K562 (cell line): ENCODE measurements around the gene CLCN4. TPM values are rescaled to one million over a fixed set of nuclear protein-coding genes. Genes with fewer than 3 reads are reported as not detected.
A peak's percentile ranks its signal among the peaks of the same experiment; 100 is the strongest.

Source experiments
- ARNT ChIP-seq, 2 experiments: fragments of 450-650 bp; IDR thresholded peaks; 2 replicates each; pipeline ENCODE4 v1.6.1; 2016; ENCODE audit warnings: mild to moderate bottlenecking in 1 of 2
- CHCHD3 ChIP-seq: fragments of 250-450 bp; sonication (Bioruptor Pico); IDR thresholded peaks from 2 replicates; pipeline ENCODE4 v2.1.2; 2022; ENCODE audit warnings: mild to moderate bottlenecking
- CREBBP ChIP-seq: IDR thresholded peaks from one replicate; pipeline ENCODE4 v1.6.1; 2012; ENCODE audit warnings: low read depth, mild to moderate bottlenecking, control low read depth, inconsistent platforms, low read length
- FOXJ2 ChIP-seq: fragments of 200-800 bp; sonication (Bioruptor generic); IDR thresholded peaks from 2 replicates; pipeline ENCODE4 v1.6.1; 2016; ENCODE audit warnings: missing genetic modification characterization, missing compliant biosample characterization
- HDGF ChIP-seq: fragments of 450-650 bp; IDR thresholded peaks from 2 replicates; pipeline ENCODE4 v1.6.1; 2016
- HMGN3 ChIP-seq: IDR thresholded peaks from 2 replicates; pipeline ENCODE4 v1.6.1; 2011; ENCODE audit warnings: borderline replicate concordance, low read depth, mild to moderate bottlenecking, mixed read lengths, low read length; ENCODE audit not compliant: insufficient read length; ENCODE audit errors: extremely low read depth
- LARP7 ChIP-seq: fragments of 450-650 bp; IDR thresholded peaks from 2 replicates; pipeline ENCODE4 v1.6.1; 2016
- LEF1 ChIP-seq: fragments of 450-650 bp; IDR thresholded peaks from 2 replicates; pipeline ENCODE4 v1.6.1; 2016; ENCODE audit warnings: mild to moderate bottlenecking
- MEIS2 ChIP-seq: fragments of 450-650 bp; IDR thresholded peaks from 2 replicates; pipeline ENCODE4 v1.6.1; 2014; ENCODE audit warnings: mild to moderate bottlenecking; ENCODE audit not compliant: partially characterized antibody
- NR2C2 ChIP-seq, 2 experiments: fragments of 200-800 bp in 1 of 2; sonication (Bioruptor generic) in 1 of 2; sonication (generic) in 1 of 2; formaldehyde crosslinking in 1 of 2; IDR thresholded peaks; 2 replicates each; pipeline versions ENCODE4 v1.6.1 to v1.8.0; 2016 to 2022; ENCODE audit warnings: mild to moderate bottlenecking in 1 of 2, missing compliant biosample characterization in 1 of 2, missing genetic modification characterization in 1 of 2, missing genetic modification reagents in 1 of 2
- PURB ChIP-seq: sonication (generic); formaldehyde crosslinking; IDR thresholded peaks from 2 replicates; pipeline ENCODE4 v1.9.0; 2021; ENCODE audit warnings: low read depth, mild to moderate bottlenecking, missing genetic modification reagents
- RBM25 ChIP-seq: fragments of 200-400 bp; formaldehyde crosslinking; IDR thresholded peaks from 2 replicates; pipeline ENCODE4 v1.6.1; 2018; ENCODE audit warnings: low read length, low read depth, moderate library complexity; ENCODE audit not compliant: severe bottlenecking
- SIN3A ChIP-seq, 2 experiments: fragments of 150-350 bp in 1 of 2; IDR thresholded peaks; 2 replicates each; pipeline ENCODE4 v1.6.1; 2011 to 2016; ENCODE audit warnings: borderline replicate concordance in 2 of 2, low read depth in 2 of 2, low read length in 2 of 2, mild to moderate bottlenecking in 2 of 2, moderate library complexity in 2 of 2; ENCODE audit not compliant: control insufficient read depth in 1 of 2
- SMAD4 ChIP-seq: fragments of 250-450 bp; sonication (Bioruptor Pico); conservative IDR thresholded peaks from 2 replicates; pipeline ENCODE4 v1.8.0; 2021; ENCODE audit warnings: inconsistent platforms, mild to moderate bottlenecking, moderate library complexity
- SMARCA5 ChIP-seq: fragments of 450-650 bp; IDR thresholded peaks from 2 replicates; pipeline ENCODE4 v1.6.1; 2016
- SRSF1 ChIP-seq: fragments of 200-400 bp; formaldehyde crosslinking; IDR thresholded peaks from 2 replicates; pipeline ENCODE4 v1.6.1; 2017; ENCODE audit warnings: mild to moderate bottlenecking, low read depth, low read length, moderate library complexity
- TAF9B ChIP-seq: fragments of 450-650 bp; IDR thresholded peaks from 2 replicates; pipeline ENCODE4 v1.6.1; 2018; ENCODE audit warnings: mild to moderate bottlenecking; ENCODE audit not compliant: partially characterized antibody
- TAL1 ChIP-seq: fragments of 450-650 bp; IDR thresholded peaks from 2 replicates; pipeline ENCODE4 v1.6.1; 2016; ENCODE audit warnings: mild to moderate bottlenecking
- TCF7L2 ChIP-seq: fragments of 150-350 bp; IDR thresholded peaks from 2 replicates; pipeline ENCODE4 v1.6.1; 2016; ENCODE audit warnings: low read depth, mild to moderate bottlenecking, low read length, moderate library complexity
- ZFP36 ChIP-seq: fragments of 150-350 bp; IDR thresholded peaks from 2 replicates; pipeline ENCODE4 v1.6.1; 2018; ENCODE audit warnings: low read length, low read depth; ENCODE audit not compliant: partially characterized antibody
- ZNF124 ChIP-seq: sonication (generic); formaldehyde crosslinking; IDR thresholded peaks from 2 replicates; pipeline ENCODE4 v1.8.1; 2022; ENCODE audit warnings: missing genetic modification reagents
- ZNF274 ChIP-seq: IDR thresholded peaks from 2 replicates; pipeline ENCODE4 v1.6.1; 2011; ENCODE audit warnings: low read depth, mild to moderate bottlenecking, low read length, moderate library complexity, borderline replicate concordance
- polyA plus RNA-seq, 8 experiments: library from polyadenylated mRNA; depleted of rRNA in 4 of 8; stranded (reverse) in 5 of 8; unstranded in 3 of 8; fragments of >200 nt; fragmentation: Nextera tagmentation in 2 of 8; fragmentation: Illumina TruSeq in 1 of 8; extraction: Ambion mirVana in 2 of 8; extraction: Trizol in 1 of 8; gene quantifications; 2 replicates each; pipeline versions ENCODE4 v1.2.1 to v1.2.3, GENCODE V29; 2011 to 2014; ENCODE audit warnings: inconsistent platforms in 1 of 8, missing spikeins in 1 of 8
- total RNA-seq, 7 experiments: library from RNA; depleted of rRNA in 6 of 7; stranded (reverse); fragments of >200 nt in 6 of 7; fragmentation: Illumina TruSeq in 2 of 7; extraction: Trizol in 2 of 7; gene quantifications; 2 replicates each; pipeline versions ENCODE4 v1.2.1 to v1.2.3, GENCODE V29; 2011 to 2021; ENCODE audit warnings: low replicate concordance in 1 of 7
- TF ChIP-seq, protein P1 (sequence below): fragments of 250-450 bp; sonication (Bioruptor Pico); IDR thresholded peaks from 2 replicates; pipeline ENCODE4 v1.9.0; 2021; ENCODE audit warnings: mild to moderate bottlenecking

The CLCN4 gene
- total and polyA plus RNA-seq, 9 of the 15 experiments (the other 6 are each of a cell fraction or from before 2014, with no cell fraction given): 0.03 to 0.24 (median 0.10) TPM; not detected in 1

DNA sequence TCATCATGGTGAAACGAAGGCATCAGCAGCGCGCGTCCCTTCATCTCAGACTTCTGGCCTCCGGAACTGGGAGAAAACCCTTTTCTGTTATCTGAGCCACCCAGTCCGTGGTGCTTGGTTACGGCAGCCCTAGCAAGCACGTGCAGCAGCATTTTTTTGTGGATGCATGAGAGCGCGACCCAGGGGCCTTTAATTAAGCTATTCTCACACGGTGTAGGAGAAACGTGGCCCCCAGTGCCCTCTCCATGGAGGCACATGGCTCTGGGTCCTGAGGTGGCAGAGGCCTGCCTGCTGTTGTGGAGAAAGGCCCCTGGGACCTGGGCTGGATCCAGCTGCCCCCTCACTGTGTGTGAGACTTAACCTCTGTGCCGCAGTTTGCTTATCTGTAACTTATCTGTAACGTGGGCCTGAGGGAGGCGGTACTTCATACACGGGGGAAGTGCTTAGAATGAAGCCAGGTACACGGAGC lies 9.5 kb downstream of the CLCN4 start (continued):
- no peak for TF ChIP-seq CREBBP
- no peak for TF ChIP-seq LARP7
- no peak for TF ChIP-seq SMAD4 (CRISPR knock-in tag)
- no peak for TF ChIP-seq NR2C2 (CRISPR knock-in tag; IDR thresholded peaks at IDR 0.05)
- TF ChIP-seq NR2C2 (tag; IDR thresholded peaks at IDR 0.05): peak; percentile 23; the same call in 1 of the 2 replicates
- no peak for TF ChIP-seq MEIS2
- no peak for TF ChIP-seq PURB
- TF ChIP-seq TCF7L2: no peak
- no peak for TF ChIP-seq FOXJ2 (tag)
- TF ChIP-seq ZNF274: no peak
- no peak for TF ChIP-seq TAF9B
- TF ChIP-seq ZNF124 (CRISPR knock-in tag): no peak
- TF ChIP-seq HMGN3: no peak
- TF ChIP-seq ARNT (IDR thresholded peaks at IDR 0.05): no peak
- TF ChIP-seq RBM25: no peak
- TF ChIP-seq, protein P1, sequence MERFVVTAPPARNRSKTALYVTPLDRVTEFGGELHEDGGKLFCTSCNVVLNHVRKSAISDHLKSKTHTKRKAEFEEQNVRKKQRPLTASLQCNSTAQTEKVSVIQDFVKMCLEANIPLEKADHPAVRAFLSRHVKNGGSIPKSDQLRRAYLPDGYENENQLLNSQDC (CRISPR knock-in tag): no peak
- TF ChIP-seq TAL1: peak; percentile 61
- TF ChIP-seq SRSF1: no peak
- TF ChIP-seq LEF1: peak; percentile 61; the same call in 1 of the 2 replicates
- TF ChIP-seq SMARCA5: no peak
- no peak for TF ChIP-seq CHCHD3 (CRISPR knock-in tag)
- no peak for TF ChIP-seq ZFP36
- TF ChIP-seq HDGF: no peak
- TF ChIP-seq SIN3A (IDR thresholded peaks at IDR 0.05; ENCODE audit: borderline replicate concordance in 2 of 2, control insufficient read depth in 1 of 2, low read depth in 2 of 2, low read length in 2 of 2): no peak
